NK-92 treated with Interleukin-12 subunit alpha and Interleukin-12 subunit beta, amount 100 ng/mL, for 24 hours (cell line): ENCODE measurements around the gene PAX4.

ENCODE experiments used
- DNase-seq: peaks from one replicate; lab custom pipeline; 2025; lab: John Stamatoyannopoulos, UW

The PAX4 gene

GRCh38 chr7:127618042-127618441 is at the start of gene PAX4:
Gene PAX4, minus strand, starts transcription at chr7:127618142. Its CDS starts 2,214 bp downstream, at chr7:127615928.
- DNase-seq, result no peak

GRCh38 chr7:127667017-127667670 is 49.2 kb upstream of the PAX4 start:
- DNase-seq, result no peak

GRCh38 chr7:127666602-127667001 is 48.7 kb upstream of the PAX4 start:
- DNase-seq, result no peak

GRCh38 chr7:127665922-127666321 is 48.0 kb upstream of the PAX4 start:
- no peak for DNase-seq

- DNase-seq, result no peak
Observed at GRCh38 chr7:127658970-127659630, 41.2 kb upstream of the PAX4 start.

- no peak for DNase-seq
Observed at GRCh38 chr7:127657500-127657899, 39.6 kb upstream of the PAX4 start.

GRCh38 chr7:127655720-127656119 is 37.8 kb upstream of the PAX4 start:
- DNase-seq, result no peak

- no peak for DNase-seq
Observed at GRCh38 chr7:127654404-127655394, 36.8 kb upstream of the PAX4 start.

- no peak for DNase-seq
Observed at GRCh38 chr7:127653396-127653795, 35.5 kb upstream of the PAX4 start.

- no peak for DNase-seq
Observed at GRCh38 chr7:127652333-127653248, 34.6 kb upstream of the PAX4 start.

GRCh38 chr7:127651556-127652332 is 33.8 kb upstream of the PAX4 start, which contains the start of gene SND1:
Gene SND1, plus strand, starts transcription at chr7:127652194. Its CDS starts 180 bp downstream, at chr7:127652374.
- peak; percentile 100 for DNase-seq

GRCh38 chr7:127650847-127651555 is 33.1 kb upstream of the PAX4 start:
- DNase-seq, result no peak

- no peak for DNase-seq
Observed at GRCh38 chr7:127648986-127649385, 31.0 kb upstream of the PAX4 start.

GRCh38 chr7:127647636-127648035 is 29.7 kb upstream of the PAX4 start:
- DNase-seq, result no peak

GRCh38 chr7:127644484-127644883 is 26.5 kb upstream of the PAX4 start:
- DNase-seq, result no peak

GRCh38 chr7:127638197-127638596 is 20.3 kb upstream of the PAX4 start:
- no peak for DNase-seq

- no peak for DNase-seq
Observed at GRCh38 chr7:127635659-127636285, 17.8 kb upstream of the PAX4 start.

- DNase-seq, result no peak
Observed at GRCh38 chr7:127632276-127632910, 14.5 kb upstream of the PAX4 start.

GRCh38 chr7:127629268-127629854 is 11.4 kb upstream of the PAX4 start:
- DNase-seq, result no peak
